CD8-positive, alpha-beta memory T cell (primary cell): ENCODE measurements around the gene CGB7. TPM values are rescaled to one million over a fixed set of nuclear protein-coding genes. Genes with fewer than 3 reads are reported as not detected.
A peak's percentile ranks its signal among the peaks of the same experiment; 100 is the strongest.

ENCODE experiments used
- CTCF ChIA-PET: fragments of 350-600 bp; sonication (Branson Sonifier 250); formaldehyde crosslinking; loops from one replicate; lab custom pipeline; 2021; ENCODE audit warnings: antibody characterized with exemption; lab: Charles Lee
- POLR2A ChIA-PET: fragments of 350-600 bp; sonication (Branson Sonifier 250); formaldehyde crosslinking; loops from one replicate; lab custom pipeline; 2021; ENCODE audit warnings: antibody characterized with exemption; lab: Charles Lee
- DNase-seq, 5 donors: peaks; one replicate each; pipeline versions ENCODE4 v3.0.0 to v3.0.0-alpha.2; 2020 to 2022; ENCODE audit warnings: mixed read lengths in 1 of 5
- H3K27ac ChIP-seq: one replicate; pipeline ENCODE4 v1.7.0; 2013; ENCODE audit warnings: low read depth, mild to moderate bottlenecking, low read length, moderate library complexity
- H3K27me3 ChIP-seq: 2 replicates; pipeline ENCODE4 v1.7.0; 2013; ENCODE audit warnings: low read length, mild to moderate bottlenecking; ENCODE audit not compliant: insufficient read depth, poor library complexity, severe bottlenecking
- H3K36me3 ChIP-seq: 2 replicates; pipeline ENCODE4 v1.7.0; 2013; ENCODE audit warnings: mild to moderate bottlenecking, low read length, moderate library complexity; ENCODE audit not compliant: insufficient read depth
- H3K4me1 ChIP-seq: 2 replicates; pipeline ENCODE4 v1.7.0; 2013; ENCODE audit warnings: mild to moderate bottlenecking, low read length, moderate library complexity; ENCODE audit not compliant: insufficient read depth
- H3K4me3 ChIP-seq: 2 replicates; pipeline ENCODE4 v1.7.0; 2013; ENCODE audit warnings: mild to moderate bottlenecking, low read length
- H3K9me3 ChIP-seq: 2 replicates; pipeline ENCODE4 v1.7.0; 2013; ENCODE audit warnings: mild to moderate bottlenecking, low read length
- H3K27ac Mint-ChIP-seq, 8 donors: one replicate each; pipeline ENCODE4 v1.8.0; 2020 to 2021; ENCODE audit warnings: mixed read lengths in 8 of 8, mild to moderate bottlenecking in 6 of 8, inconsistent platforms in 3 of 8, moderate library complexity in 3 of 8
- H3K27me3 Mint-ChIP-seq, 2 donors: one replicate each; pipeline ENCODE4 v1.8.0; 2020 to 2021; ENCODE audit warnings: mixed read lengths in 2 of 2, mild to moderate bottlenecking in 1 of 2, moderate library complexity in 1 of 2
- H3K36me3 Mint-ChIP-seq, 3 donors: one replicate each; pipeline ENCODE4 v1.8.0; 2020 to 2021; ENCODE audit warnings: mixed read lengths in 3 of 3, inconsistent platforms in 1 of 3, mild to moderate bottlenecking in 1 of 3
- H3K4me1 Mint-ChIP-seq, 3 donors: one replicate each; pipeline ENCODE4 v1.8.0; 2020 to 2021; ENCODE audit warnings: mixed read lengths in 3 of 3, inconsistent platforms in 1 of 3, mild to moderate bottlenecking in 1 of 3
- H3K4me3 Mint-ChIP-seq, 7 donors: one replicate each; pipeline ENCODE4 v1.8.0; 2020 to 2021; ENCODE audit warnings: mixed read lengths in 7 of 7, mild to moderate bottlenecking in 6 of 7, moderate library complexity in 4 of 7, inconsistent platforms in 2 of 7
- H3K9me3 Mint-ChIP-seq, 5 donors: one replicate each; pipeline ENCODE4 v1.8.0; 2020 to 2022; ENCODE audit warnings: mixed read lengths in 5 of 5, mild to moderate bottlenecking in 3 of 5, moderate library complexity in 2 of 5, inconsistent platforms in 1 of 5
- polyA plus RNA-seq: library from polyadenylated mRNA; unstranded; fragments of 300-500 nt; fragmentation: Illumina TruSeq; gene quantifications from one replicate; pipeline ENCODE4 v1.2.3, GENCODE V29; 2021
- total RNA-seq, 2 experiments: library from RNA; stranded (reverse); gene quantifications; one replicate each; pipeline ENCODE4 v1.2.3, GENCODE V29; 2021

CGB7 gene
- total and polyA plus RNA-seq, 3 experiments from 2014 or later = not detected

DNA sequence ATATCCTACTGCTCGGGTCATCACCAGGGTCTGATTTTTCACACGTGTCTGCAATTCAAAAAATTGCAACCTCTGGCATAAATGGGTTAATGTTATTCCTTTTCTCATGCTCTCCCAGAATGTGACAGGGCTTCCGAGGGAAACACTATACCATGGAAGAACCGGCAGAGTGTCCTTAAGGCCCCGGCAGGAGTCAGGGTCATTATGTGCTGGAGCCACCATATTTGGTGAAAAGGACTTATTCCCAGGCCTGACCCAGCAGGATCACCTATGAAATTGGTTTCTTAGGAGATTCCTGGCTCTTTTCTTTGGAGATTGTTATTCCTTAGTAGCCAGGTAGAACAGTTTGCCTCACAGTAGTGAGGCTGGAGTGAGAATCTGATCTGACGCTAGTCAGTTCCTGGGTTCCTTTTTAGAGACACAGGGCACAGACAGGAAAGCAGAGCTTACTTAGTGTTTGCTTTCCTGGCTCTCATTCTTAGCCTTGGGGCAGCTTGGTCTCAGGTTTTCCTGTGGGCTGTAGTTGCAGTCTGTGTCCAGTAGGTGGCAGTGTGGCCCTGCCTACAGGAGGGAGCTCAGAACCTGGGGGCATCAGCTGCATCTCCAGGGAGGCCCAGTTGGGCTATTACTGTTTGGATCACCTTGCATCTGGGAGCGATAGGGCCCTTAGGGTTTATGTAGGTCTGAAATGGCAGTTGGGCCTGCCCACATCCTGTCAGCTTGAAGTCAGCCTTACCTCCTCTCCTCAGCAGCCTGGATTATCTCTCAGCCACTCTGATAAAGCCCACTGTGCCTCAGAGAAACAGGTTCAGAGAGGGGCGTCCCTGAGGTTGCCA is 40.1 kb upstream of the CGB7 start:
- CTCF ChIA-PET = interaction anchor here (0.7 to 2.6 kb wide), 30 partner anchors 9 to 316 kb away, joined by 3 to 39 read pairs (median 5); partner anchors contain the start of genes HRC, LIN7B, PPFIA3 and RUVBL2
- peaks cover 4 to 86% (median 10%) of the 10 kb centered on the region in 3 donors for H3K36me3 Mint-ChIP-seq
- H3K9me3 Mint-ChIP-seq = no peaks in the 10 kb centered on the region

DNA sequence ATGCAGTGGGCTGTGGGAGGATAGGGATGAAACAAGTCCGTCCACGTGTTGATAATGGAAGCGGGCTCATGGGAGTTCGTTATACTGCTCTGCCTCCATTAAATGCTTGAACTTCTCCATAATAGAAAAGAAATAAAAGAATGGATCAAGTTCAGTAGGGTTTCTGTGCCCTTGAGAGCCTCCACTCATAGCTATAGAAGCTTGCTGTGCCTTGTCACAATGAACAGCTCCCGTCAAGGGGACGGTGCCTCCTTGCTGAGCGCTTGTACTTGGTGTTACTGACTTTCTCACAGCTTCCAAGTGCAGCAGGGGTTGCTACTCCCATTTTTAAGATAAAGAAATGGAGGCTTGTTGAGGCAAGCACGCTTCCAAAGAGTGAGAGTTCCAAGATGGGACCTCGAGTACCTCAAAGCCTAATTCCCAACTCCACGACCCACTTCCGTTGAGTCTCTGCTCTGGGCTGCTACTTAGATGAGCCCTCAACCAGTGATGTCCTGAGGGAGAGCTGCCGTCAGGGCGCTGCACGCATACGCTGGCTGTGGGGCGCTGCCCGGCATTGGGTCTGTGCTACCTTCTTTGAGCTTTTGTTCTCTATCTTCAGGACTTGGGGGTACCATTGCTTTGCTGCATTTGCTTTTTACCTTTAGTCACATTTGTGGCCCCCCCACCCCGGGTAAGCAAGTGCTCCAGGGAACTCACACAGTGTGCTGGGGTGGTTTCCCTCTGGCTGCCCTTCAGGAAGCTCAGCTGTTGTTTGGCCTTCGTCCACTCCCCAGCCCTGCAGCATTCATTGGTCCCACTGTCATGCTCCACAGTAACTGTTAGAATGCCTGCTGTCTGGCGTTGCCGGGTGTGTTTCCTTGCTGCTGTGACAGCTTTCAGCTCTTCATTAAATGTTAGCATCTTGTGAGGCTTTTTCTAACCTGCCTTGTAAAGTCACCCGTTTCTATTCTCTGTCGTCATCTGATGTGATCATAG is 37.2 kb upstream of the CGB7 start:
- peaks cover 6 to 90% (median 11%) of the 10 kb centered on the region in 3 donors for H3K36me3 Mint-ChIP-seq

More for the DNA sequence above, 40.1 kb upstream of the CGB7 start:
- peaks cover 65% of the 10 kb centered on the region for H3K36me3 ChIP-seq
- Mint-ChIP-seq H3K27me3 (no peaks in the 10 kb centered on the region), H3K4me1 (peaks cover 9 to 22% (median 14%) of the 10 kb centered on the region in 3 donors), H3K27ac (peak overlapping the region in 2 of 8 donors; percentile 66 to 71), H3K4me3 (no peak overlapping the region)
- peak; percentile 58 to 84 (median 69) for DNase-seq
- H3K9me3 ChIP-seq = no peaks in the 10 kb centered on the region
- POLR2A ChIA-PET = interaction anchor here (0.9 to 1.2 kb wide), 2 partner anchors 16 to 101 kb away, joined by 3 to 7 read pairs; partner anchors contain the start of gene LIN7B
- no peak overlapping the region for H3K27ac ChIP-seq
- no peaks in the 10 kb centered on the region for H3K27me3 ChIP-seq
- no peak overlapping the region for H3K4me3 ChIP-seq
- H3K4me1 ChIP-seq = no peaks in the 10 kb centered on the region

DNA sequence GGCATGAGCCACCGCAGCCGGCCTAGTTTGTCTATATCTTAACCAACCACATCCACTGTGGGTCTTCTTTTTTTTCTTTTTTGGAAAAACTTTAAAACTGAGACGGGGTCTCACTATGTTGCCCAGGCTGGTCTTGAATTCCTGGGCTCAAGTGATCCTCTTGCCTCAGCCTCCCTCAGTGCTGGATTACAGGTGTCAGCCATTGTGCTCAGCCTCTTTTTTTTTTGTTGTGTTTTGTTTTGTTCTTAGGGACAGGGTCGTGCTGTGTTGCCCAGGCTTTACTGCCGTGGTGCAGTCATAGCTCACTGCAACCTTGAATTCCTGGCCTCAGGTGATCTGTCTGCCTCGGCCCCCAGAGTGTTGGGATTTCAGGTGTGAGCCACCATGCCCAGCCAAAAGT is 35.1 kb upstream of the CGB7 start:
- Histone ChIP-seq H3K36me3 (peaks cover 58% of the 10 kb centered on the region), H3K4me3 (no peak overlapping the region), H3K27ac (no peak overlapping the region), H3K4me1 (peaks cover 1% of the 10 kb centered on the region), H3K27me3 (no peaks in the 10 kb centered on the region), H3K9me3 (no peaks in the 10 kb centered on the region)
- H3K4me1 Mint-ChIP-seq = peaks cover 21 to 51% (median 38%) of the 10 kb centered on the region in 3 donors
- H3K36me3 Mint-ChIP-seq = peaks cover 1 to 82% (median 7%) of the 10 kb centered on the region in 3 donors
- no peaks in the 10 kb centered on the region for H3K27me3 Mint-ChIP-seq
- CTCF ChIA-PET = no interaction called here
- H3K4me3 Mint-ChIP-seq = no peak overlapping the region
- no peak for DNase-seq
- no peaks in the 10 kb centered on the region for H3K9me3 Mint-ChIP-seq
- peak overlapping the region in 1 of 8 donors; percentile 60 for H3K27ac Mint-ChIP-seq
- POLR2A ChIA-PET = no interaction called here

More for the DNA sequence above, 37.2 kb upstream of the CGB7 start:
- H3K9me3 Mint-ChIP-seq = no peaks in the 10 kb centered on the region
- H3K27ac Mint-ChIP-seq = peak overlapping the region in 2 of 8 donors; percentile 12 to 30
- H3K4me1 ChIP-seq = no peaks in the 10 kb centered on the region
- peaks cover 67% of the 10 kb centered on the region for H3K36me3 ChIP-seq
- no peaks in the 10 kb centered on the region for H3K27me3 ChIP-seq
- POLR2A ChIA-PET = interaction anchor here (0.7 kb wide), 1 partner anchor 120 kb away, joined by 3 read pairs; no protein-coding TSS in a partner anchor
- no peak overlapping the region for H3K4me3 Mint-ChIP-seq
- H3K27me3 Mint-ChIP-seq = no peaks in the 10 kb centered on the region
- H3K4me3 ChIP-seq = no peak overlapping the region
- no peak overlapping the region for H3K27ac ChIP-seq
- DNase-seq = no peak
- no peaks in the 10 kb centered on the region for H3K9me3 ChIP-seq
- CTCF ChIA-PET = interaction anchor here (0.7 to 2.0 kb wide), 3 partner anchors 12 to 50 kb away, joined by 3 to 8 read pairs (median 3); partner anchors contain the start of gene LIN7B
- peaks cover 16 to 42% (median 27%) of the 10 kb centered on the region in 3 donors for H3K4me1 Mint-ChIP-seq

DNA sequence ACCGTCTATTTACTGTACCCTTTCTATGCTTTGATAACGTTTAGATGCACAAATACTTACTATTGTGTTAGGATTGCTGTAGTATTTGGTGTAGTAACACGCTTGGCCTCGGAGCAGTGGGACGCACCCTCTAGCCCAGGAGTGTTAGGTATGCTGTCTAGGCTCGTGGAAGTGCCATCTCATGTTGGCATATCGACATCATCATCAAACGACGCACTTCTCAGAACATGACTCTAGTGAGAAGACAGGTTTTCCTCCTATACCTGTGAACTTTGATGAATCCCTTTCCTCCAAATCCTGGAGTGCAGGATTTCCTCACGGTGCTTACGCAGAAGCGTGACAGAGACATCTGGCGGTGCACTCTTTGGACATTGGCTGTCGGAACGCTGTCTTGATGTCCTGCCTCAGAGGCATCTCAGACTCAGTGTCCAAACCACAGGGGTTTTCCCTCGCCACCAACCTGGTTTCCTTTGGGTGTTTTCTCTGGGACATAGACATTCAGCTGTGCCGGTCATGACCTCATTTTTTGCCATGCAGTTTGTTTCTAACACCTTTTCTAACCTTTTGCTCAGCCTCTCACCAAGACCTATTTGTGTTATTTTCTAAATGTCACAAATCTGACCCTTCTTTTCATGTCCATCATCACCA is 34.0 kb upstream of the CGB7 start:
- Mint-ChIP-seq H3K4me3 (peak overlapping the region in 1 of 7 donors; percentile 58), H3K9me3 (no peaks in the 10 kb centered on the region), H3K27ac (peak overlapping the region in 4 of 8 donors; percentile 13 to 86 (median 46)), H3K4me1 (peaks cover 29 to 57% (median 49%) of the 10 kb centered on the region in 3 donors), H3K36me3 (peaks cover 7 to 78% (median 13%) of the 10 kb centered on the region in 3 donors), H3K27me3 (no peaks in the 10 kb centered on the region)
- ChIA-PET POLR2A (no interaction called here), CTCF (no interaction called here)
- H3K36me3 ChIP-seq = peaks cover 51% of the 10 kb centered on the region
- H3K9me3 ChIP-seq = no peaks in the 10 kb centered on the region
- H3K4me1 ChIP-seq = peaks cover 13% of the 10 kb centered on the region
- H3K4me3 ChIP-seq = no peak overlapping the region
- no peak overlapping the region for H3K27ac ChIP-seq
- DNase-seq = no peak
- H3K27me3 ChIP-seq = no peaks in the 10 kb centered on the region

DNA sequence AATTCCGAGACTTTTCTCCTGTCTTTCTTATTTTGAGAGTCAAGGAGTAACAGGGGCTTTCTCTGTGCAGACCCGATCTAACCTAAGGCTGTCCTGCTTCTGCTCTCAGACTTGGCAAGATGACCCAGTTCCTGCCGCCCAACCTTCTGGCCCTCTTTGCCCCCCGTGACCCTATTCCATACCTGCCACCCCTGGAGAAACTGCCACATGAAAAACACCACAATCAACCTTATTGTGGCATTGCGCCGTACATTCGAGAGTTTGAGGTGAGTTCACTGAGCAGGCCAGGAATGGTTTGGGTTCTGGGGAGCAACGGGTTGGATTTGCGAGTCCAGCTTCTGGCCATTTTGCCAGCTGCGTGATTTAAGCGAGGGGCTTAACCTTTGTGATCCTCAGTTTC is 28.7 kb upstream of the CGB7 start:
- peaks cover 7 to 46% (median 7%) of the 10 kb centered on the region in 3 donors for H3K36me3 Mint-ChIP-seq

DNA sequence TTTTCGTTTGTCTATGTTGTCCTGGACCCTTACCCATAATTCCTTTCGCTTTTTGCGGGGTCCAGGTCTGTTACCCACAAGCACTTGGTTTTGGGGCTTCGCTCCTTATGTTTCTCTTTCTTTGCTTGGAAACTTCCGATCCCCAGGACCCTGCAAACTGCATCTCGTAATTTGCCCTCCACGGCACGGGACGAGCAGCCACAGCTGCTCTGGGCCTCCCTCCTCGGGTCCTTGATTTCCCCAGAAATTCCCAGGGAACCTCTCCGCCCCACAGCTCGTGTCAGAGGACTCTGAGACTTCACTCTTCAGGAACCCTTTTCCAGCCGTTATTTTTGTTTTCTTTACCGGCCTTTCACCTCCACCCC is 28.3 kb upstream of the CGB7 start:
- Mint-ChIP-seq H3K36me3 (peaks cover 6 to 43% (median 6%) of the 10 kb centered on the region in 3 donors), H3K9me3 (peaks cover 0 to 2% (median 0%) of the 10 kb centered on the region in 5 donors), H3K27ac (peak overlapping the region; percentile 87 to 97 (median 93)), H3K4me3 (peak overlapping the region; percentile 92 to 96 (median 96)), H3K4me1 (peaks cover 32 to 54% (median 49%) of the 10 kb centered on the region in 3 donors), H3K27me3 (peaks cover 4 to 9% of the 10 kb centered on the region in 2 donors)
- H3K4me3 ChIP-seq = peak overlapping the region; percentile 99
- H3K9me3 ChIP-seq = no peaks in the 10 kb centered on the region
- POLR2A ChIA-PET = no interaction called here
- H3K36me3 ChIP-seq = peaks cover 23% of the 10 kb centered on the region
- CTCF ChIA-PET = interaction anchor here (0.6 to 4.0 kb wide), 4 partner anchors 10 to 92 kb away, joined by 3 to 28 read pairs (median 6); partner anchors contain the start of genes GYS1 and RUVBL2
- H3K27ac ChIP-seq = peak overlapping the region; percentile 82
- DNase-seq = no peak
- peaks cover 24% of the 10 kb centered on the region for H3K4me1 ChIP-seq
- no peaks in the 10 kb centered on the region for H3K27me3 ChIP-seq

More for the DNA sequence above, 28.7 kb upstream of the CGB7 start:
- Histone ChIP-seq H3K4me3 (peak overlapping the region; percentile 99), H3K36me3 (peaks cover 27% of the 10 kb centered on the region), H3K27me3 (no peaks in the 10 kb centered on the region), H3K4me1 (peaks cover 24% of the 10 kb centered on the region), H3K27ac (peak overlapping the region; percentile 82), H3K9me3 (no peaks in the 10 kb centered on the region)
- Mint-ChIP-seq H3K27me3 (peaks cover 3 to 9% of the 10 kb centered on the region in 2 donors), H3K9me3 (peaks cover 0 to 2% (median 0%) of the 10 kb centered on the region in 5 donors), H3K4me3 (peak overlapping the region; percentile 92 to 96 (median 96)), H3K27ac (peak overlapping the region; percentile 87 to 97 (median 93)), H3K4me1 (peaks cover 32 to 56% (median 50%) of the 10 kb centered on the region in 3 donors)
- ChIA-PET POLR2A (interaction anchor here (0.6 kb wide), 1 partner anchor 82 kb away, joined by 3 read pairs; no protein-coding TSS in a partner anchor), CTCF (interaction anchor here (0.7 to 4.0 kb wide), 4 partner anchors 12 to 93 kb away, joined by 3 to 28 read pairs (median 6); partner anchors contain the start of genes GYS1 and RUVBL2)
- no peak for DNase-seq
